GM18502 (cell line): Measurements from ENCODE around the gene SOCS3.

Source experiments
- ATAC-seq: cut with Tn5 transposase; IDR thresholded peaks from one replicate; pipeline ENCODE4 v1.9.1; 2021; ENCODE audit warnings: mild to moderate bottlenecking; ENCODE audit not compliant: unreplicated experiment, poor library complexity

SOCS3 gene

GRCh38 chr17:78359997-78360370, at the start of gene SOCS3:
Gene SOCS3 (minus strand): TSS chr17:78360077. CDS start chr17:78359095, 982 bp downstream.
- peak; percentile 33 for ATAC-seq

DNA sequence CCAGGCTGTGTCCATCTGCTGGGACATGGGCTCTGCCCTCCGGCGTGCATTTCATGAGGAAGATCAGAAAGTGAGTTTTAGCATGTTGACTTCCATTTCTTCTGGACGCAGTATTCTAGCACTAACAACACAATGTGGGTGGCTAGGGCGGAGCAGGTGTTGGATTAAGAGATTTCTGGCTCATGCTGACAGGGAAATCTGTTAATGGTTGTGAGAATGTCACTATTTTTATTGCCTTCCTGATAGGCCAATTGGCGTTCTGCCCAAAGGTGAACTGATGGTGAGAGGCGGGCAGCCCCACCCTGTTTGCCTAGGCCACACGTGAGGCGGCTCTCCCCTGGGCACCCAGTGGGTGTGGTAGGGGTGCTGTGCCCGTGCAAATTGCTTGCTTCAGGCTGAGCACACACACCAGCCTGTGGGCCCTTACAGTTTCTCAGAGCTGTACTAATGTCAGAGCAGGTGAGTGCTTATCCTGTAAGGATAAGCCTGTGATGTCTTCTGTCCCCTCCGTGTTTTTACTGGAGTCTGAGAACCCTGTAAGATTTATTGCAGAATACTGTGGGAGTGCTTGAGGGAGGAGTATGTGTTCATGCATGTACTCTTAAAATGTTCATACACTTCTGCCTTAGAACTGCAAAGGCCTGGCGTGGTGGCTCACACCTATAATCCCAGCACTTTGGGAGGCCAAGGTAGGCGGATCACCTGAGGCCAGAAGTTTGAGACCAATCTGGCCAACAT, 49.5 kb upstream of the SOCS3 start:
- no peak for ATAC-seq

DNA sequence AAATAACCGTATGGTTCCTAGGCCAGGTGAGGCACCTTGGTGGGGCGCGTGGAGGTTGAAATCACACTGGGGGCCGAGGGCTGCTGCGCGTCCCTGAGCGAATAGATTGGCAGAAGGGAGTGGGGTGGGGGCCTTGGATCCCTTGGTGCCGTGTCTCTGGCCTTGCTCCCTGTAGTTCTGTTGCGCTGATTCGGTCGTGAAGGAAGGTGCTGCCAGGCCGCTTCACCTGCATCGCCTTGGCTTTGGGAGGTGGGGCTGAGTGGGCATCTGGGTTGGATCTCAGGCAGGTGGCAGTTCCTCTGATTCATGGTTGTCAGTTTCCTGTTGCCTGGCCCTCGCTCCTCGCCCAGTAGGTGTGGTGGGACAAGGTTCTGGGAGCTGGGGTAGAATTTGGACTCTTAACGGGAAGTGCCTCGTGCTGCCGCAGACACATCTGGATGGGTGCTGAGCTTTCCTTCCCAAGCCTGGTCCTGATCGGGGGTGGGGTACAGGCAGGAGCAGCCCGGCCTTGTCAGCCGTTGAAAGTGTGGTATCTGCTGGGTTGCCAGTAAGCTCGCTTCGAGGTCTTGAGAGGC, 48.7 kb upstream of the SOCS3 start:
- ATAC-seq: no peak

DNA sequence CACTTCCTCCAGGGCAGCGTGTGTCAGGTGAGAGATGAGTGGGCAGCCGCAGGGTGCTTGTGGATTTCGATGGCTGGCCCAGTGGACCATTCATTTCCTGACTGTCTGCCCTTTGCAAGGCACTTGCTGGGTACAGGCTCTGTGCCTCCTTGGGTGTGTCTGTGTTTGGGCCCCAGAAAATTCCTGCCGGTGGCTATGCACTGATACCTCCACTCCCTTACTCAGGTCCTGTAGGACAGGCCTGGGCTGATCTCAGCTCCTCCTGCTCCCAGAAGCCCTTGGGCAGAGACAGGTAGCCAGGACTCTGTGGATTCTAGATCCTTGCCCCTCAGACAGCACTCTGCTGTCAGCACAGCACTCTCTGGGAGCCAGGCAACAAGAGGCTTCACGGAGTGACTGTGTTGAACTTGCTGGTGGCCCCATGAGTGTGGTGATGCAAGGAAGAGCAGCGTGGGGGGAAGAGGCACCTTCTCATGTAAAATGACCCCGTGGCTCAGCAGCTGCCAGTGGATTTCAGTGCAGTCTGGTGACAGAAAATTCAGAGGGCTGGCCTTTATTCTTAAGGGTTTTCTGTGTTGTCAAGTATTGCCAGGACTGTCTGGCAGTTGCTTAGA, 47.6 kb upstream of the SOCS3 start:
- ATAC-seq: no peak

DNA sequence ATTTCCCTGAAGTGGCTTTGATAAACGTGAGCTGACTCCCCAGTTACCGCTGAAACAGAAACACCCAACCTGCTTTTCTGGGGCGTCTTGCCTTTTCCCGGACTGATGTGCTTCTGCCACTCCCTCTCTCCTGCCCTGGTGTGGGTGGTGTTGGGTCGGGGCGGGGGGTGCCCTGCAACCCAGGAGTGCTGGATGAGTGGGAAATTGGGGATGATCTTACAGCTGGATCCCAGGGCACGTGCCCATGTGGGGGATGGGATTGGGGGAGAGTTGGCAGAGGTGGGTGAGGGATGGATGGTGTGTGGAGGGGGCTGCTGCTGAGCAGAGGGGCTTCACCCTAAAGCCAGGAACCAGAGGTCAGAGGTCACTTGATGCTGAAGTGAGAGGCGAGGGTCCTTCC, 47.0 kb upstream of the SOCS3 start:
- ATAC-seq: no peak

DNA sequence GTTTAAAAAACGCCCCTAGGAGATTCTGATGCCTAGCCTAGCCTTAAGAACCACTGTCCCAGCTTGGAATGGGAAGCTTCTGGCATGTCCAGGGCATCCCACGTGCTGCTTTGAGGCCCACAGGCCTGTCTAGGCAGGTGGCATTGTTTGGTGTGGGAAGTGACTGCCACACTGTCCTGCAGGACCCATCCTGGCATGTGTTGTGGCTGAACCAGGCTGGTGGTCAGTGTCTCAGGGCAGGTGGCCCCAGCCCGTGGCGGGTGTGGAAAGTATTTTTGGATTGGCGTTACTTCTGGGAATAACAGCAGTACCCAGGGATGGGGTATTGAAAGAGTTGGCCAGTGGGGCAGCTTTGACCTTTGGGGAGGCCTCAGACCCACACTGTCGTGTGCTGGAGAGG, 46.5 kb upstream of the SOCS3 start:
- no peak for ATAC-seq

GRCh38 chr17:78403822-78404221, 43.9 kb upstream of the SOCS3 start:
- ATAC-seq: no peak

- ATAC-seq: no peak
Observed at GRCh38 chr17:78401891-78402290, 42.0 kb upstream of the SOCS3 start.

- no peak for ATAC-seq
Observed at GRCh38 chr17:78401246-78401645, 41.4 kb upstream of the SOCS3 start.

- ATAC-seq: no peak
Observed at GRCh38 chr17:78400581-78401240, 40.8 kb upstream of the SOCS3 start.

DNA sequence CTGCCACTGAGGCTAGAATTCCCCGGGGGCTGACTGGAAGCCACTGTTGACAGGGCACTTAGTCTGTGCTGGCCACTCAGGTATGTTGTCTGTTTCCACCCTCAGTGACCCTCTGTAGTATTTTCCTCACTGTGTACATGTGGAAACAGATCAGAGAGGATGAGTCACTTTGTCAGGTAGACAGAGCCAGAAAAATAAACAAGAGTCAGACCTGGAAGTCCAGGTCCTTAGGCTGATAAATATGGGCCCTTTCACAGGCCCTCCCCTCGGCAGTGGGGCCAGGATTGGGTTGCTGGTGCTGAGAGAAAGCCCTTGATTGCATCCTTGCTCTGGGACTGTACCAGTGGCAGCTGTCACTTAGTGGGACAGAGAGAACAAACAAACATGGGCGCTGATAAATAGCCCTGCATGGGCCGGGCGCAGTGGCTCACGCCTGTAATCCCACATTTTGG, 39.8 kb upstream of the SOCS3 start:
- ATAC-seq: no peak

- ATAC-seq: no peak
Observed at GRCh38 chr17:78399028-78399692, 39.3 kb upstream of the SOCS3 start.

GRCh38 chr17:78398390-78398789, 38.5 kb upstream of the SOCS3 start:
- ATAC-seq: no peak

- ATAC-seq: no peak
Observed at GRCh38 chr17:78397681-78398101, 37.8 kb upstream of the SOCS3 start.

GRCh38 chr17:78396441-78397337, 36.8 kb upstream of the SOCS3 start:
- ATAC-seq: no peak

DNA sequence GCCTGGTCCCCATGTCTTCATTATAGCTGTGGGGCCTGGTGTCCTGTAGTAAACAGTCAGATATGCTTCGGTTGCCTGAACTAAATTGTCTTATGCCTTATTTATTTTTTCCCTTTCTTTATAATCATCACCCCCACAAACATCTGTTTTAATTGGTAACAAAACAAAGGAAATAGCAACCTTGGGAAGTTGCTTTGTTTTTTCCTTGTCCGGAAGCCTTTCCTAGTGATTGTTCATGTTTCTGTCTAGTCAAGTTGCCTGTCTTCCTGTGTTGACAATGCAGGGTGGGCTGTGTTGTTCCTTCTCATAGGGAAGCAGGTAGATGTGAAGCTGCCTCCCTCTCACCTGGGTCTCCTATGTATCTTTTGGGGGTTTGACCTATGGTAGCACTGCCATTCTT, 35.3 kb upstream of the SOCS3 start:
- no peak for ATAC-seq

DNA sequence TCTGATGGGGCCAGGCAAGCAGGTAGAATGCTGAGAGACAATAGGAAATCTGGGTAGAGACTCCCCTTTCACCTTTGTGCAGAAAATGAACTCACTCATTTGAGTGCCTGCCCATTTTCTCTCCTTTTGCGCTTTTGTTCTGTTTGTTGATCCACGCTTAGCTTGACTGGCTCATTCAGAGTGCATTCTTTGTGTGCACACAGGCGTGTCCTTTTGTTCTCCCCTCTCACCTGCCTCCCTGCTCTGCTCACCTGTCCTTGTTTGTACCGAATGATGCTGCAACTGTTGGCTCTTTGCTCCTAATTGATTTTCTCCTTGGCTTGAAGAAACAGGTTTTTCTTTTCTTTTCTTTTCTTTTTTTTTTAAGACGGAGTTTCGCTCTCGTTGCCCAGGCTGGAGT, 34.3 kb upstream of the SOCS3 start:
- no peak for ATAC-seq

DNA sequence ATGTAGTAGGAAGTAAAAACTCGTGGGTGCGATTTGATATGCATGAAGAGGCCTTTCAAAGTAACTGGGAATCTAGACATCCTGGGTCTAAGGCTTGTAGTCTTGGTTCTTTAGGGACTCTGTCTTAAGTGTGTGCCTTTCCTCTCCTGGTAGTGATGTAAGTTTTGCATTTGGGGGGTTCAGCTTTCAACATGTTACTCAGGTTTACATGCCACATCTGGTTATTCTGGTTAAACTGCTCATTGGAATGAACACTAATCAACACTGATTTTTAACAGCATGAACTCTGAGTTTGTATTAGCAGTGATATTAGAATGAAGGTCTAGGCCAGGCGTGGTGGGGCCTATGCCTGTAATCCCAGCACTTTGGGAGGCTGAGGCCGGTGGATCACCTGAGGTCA, 33.7 kb upstream of the SOCS3 start:
- ATAC-seq: no peak

DNA sequence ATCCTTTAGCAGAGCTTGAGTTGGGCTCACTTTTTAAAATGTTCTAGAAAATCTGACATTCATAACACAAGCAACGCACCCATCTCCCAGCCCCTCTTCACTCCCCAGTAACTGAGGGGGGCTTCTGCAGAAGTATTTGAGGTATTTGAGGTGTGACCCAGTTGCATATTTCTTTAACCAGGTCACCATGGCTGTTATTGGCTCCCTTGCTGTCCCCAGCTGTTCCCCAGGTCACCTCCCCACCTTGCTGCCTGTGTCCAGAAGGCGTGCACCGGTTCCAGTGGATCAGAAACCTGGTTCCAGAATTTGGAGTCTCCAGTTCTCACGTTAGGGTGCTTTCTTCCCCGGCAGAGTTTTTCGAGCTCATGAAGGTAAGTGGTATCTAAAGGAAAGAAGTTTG, 32.4 kb upstream of the SOCS3 start:
- no peak for ATAC-seq

- ATAC-seq: no peak
Observed at GRCh38 chr17:78391843-78392242, 32.0 kb upstream of the SOCS3 start.
